COLO668 (cell line): ENCODE measurements around the gene NCOA3.
"Not testable (repeated sequence)": the region's sequence is repeated elsewhere in the genome, so short reads cannot be mapped to it uniquely, and the experiment has no call there.

Source experiments
- DNase-seq: peaks from one replicate; lab custom pipeline; 2025; ENCODE audit not compliant: unreplicated experiment; lab: John Stamatoyannopoulos, UW

Gene NCOA3

DNA sequence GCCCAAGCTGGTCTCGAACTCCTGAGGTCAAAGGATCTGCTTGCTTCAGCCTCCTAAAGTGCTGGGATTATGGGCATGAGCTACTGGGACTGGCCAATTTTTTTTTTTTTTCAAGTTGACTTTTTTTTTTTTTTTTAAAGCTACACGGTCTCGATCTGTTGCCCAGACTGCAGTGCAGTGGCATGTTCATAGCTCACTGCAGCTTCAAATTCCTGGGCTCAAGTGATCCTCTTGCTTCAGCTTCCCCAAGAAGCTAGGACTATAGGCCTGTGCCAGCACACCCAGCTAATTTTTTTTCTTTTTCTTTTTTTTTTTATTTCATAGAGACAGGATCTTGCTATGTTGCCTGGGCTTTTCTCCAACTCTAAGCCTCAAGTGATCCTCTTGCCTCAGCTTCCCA lies 59.5 kb downstream of the NCOA3 start:
- DNase-seq = no peak

DNA sequence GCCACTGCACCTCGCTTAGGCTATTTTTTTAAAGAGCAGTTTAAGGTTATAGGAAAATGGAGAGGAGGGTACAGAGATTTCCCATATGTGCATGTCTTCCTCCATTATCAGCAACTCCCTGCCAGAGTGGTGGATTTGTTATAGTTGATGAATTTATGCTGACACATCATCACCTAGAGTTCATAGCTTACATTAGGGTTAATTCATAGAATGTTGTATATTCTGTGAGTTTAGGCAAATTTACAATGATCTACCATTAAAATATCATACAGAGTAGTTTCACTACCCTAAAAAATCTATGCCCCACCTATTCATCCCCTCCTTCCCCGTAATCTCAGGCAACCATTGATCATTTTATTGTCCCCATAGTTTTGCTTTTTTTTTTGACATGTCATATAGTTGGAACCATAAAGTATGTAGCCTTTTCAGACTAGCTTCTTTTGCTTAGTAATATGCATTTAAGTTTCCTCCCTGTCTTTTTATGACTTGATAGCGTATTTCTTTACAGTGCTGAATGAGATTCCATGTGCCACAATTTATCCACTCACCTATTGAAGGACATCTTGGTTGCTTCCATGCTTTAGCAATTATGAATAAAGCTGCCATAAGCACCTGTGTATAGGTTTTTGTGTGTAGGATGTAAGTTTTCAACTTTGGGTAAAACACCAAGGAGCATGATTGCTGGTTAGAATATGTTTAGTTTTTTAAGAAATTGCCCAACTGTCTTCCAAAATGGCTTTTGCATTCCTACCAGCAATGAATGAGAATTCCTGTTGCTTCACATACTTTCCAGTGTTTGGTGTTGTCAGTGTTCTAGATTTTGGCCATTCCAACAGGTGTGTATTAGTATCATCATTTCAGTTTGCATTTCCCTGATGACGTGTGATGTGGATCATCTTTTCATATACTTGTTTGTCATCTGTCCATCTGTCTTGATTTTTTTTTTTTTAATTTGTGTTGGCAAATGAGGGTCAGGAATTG lies 60.2 kb downstream of the NCOA3 start:
- no peak for DNase-seq

DNA sequence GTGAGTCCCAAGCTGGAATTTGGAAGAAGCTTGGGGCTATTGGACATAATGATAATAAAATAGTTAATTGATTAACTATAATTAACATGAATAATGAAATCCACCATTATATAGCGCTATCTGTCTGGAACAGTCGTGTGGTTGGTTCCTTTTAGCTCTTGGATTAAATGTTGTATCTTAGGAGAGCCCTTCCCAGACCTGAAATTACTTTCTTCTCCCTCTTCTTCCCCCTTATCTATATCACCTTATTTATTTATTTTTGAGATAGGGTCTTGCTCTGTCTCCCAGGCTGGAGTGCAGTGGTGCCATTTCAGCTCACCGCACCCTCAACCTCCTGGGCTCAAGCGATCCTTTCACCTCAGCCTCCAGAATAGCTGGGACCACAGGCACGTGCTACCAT lies 64.6 kb downstream of the NCOA3 start:
- DNase-seq = no peak

DNA sequence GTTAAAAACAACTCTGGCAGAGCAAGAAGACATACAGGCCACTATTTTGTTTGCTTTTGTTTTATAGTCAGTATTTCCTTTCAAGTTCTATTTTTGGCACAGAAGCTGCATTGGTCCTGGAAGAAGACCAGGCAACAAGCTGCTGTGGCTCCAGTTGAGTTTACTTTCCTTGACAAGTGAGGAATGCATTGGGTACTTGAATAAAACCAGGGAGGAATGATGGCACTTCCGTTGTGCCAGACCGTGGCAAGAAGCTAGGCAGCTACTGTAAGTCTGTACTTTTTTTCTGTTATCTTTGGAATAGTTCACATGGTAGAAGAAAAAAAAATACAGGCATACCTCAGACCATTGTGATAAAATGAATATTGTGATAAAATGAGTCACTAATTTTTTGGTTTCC lies 66.3 kb downstream of the NCOA3 start:
- DNase-seq = peak; percentile 34

DNA sequence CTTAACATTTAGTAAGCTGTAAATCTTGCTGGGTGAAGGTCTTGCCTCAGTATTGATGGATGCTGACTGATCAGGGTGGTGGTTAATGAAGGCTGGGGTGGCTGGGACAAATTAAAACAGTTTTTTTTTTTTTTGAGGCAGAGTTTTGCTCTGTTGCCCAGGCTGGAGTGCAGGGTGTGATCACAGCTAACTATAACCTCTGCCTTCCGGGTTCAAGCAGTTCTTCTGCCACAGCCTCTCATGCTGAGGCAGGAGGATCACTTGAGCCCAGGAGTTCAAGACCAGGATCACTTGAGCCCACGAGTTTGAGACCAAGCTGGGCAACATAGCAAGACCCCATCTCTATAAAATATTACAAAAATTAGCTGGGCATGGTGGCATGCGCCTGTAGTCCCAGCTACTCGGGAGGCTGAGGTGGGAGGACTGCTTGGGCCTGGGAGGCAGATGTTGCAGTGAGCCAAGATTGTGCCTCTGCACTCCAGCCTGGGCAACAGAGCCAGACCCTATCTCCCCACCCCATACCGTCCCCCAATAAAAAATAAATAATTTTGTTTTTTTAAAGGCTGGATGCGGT lies 67.2 kb downstream of the NCOA3 start:
- no peak for DNase-seq

DNA sequence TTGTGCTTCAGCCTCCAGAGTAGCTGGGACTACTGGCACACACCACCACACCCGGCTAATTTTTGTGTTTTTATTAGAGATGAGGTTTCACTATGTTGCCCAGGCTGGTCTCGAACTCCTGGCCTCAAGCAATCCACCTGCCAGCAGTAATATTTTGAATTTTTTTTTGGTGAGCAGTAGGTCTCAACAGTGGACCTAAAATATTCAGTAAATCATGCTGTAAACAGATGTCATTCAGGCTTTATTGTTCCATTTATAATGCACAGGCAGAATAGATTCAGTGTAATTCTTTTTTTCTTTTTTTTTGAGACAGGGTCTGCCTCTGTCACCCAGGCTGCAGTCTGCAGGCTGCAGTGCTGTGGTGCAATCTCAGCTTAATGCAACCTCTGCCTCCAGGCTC lies 69.7 kb downstream of the NCOA3 start:
- DNase-seq = no peak

DNA sequence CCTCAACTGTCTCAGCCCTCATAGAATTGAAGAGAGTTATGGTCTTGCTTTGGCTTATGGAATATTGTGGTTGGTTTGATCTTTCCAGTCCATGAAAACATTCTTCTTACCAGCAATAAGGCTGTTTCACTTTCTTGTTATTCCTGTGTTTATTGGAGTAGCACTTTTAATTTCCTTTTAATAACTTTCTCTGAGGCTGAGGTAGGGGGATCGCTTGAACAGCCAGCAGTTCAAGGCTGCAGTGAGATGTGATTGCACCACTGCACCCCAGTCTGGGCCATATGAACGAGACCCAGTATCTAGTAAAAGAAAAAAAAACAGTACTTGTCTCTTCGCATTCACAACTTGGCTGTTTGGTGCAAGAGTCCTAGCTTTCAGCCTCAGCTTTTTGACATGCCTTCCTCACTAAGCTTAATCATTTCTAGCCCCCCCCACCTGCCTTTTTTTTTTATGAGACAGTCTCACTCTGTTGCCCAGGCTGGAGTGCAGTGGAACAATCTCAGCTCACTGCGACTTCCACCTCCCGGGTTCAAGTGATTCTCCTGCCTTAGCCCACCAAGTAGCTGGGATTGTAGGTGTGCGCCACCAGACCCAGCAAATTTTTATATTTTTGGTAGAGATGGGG lies 70.5 kb downstream of the NCOA3 start:
- DNase-seq = no peak

DNA sequence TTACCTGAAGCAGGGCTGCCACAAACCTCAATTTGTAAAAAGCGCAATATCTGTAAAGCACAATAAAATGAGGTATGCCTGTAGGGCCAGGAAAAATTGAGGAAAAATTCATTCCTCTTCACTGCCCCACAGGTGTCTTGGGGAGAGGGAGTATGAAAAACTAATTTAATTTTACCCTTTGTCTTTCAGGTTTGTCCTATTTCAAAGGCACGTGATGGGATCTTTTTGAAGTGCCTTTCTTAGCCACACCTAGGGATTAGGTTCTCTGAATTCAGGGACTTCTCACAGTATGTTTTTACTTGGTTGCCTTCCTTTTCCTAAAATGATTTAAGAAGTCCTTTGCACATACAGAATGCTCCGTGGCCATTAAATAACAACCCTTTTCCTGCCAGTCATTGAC lies 71.9 kb downstream of the NCOA3 start:
- no peak for DNase-seq

DNA sequence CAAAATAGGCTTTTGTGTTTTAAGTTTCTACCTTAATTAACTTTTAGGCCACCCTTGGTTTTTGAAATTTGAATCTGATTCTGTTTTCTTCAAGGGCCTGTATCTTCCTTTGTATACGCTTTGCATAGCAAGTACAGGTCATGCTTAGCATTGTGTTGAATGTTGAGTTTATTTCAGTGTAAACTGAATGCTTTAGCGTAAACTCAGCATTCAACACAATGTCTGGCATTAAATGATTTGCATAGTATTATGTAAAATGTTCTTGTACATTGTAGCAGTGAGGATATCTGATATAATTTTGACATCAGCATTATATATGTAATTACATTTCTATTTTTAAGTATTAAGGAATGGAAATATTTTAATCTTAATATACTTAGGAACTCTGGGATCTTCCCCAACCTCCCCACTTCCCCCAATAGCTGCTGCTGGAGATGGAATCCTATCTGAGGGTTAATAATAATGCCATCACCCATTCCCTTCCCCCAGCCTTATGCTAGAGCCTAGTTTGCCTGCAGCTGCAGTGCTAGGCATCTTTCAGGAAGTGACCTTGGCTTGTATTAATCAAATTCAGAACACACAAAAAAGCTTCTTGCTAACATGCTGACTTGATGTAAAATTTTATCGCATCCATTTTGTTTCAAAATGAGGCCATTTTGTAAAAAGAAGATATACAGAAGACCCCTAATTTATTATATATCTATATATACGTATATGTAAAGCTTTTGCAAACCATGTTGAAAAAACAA lies 73.1 kb downstream of the NCOA3 start:
- peak; percentile 76 for DNase-seq

DNA sequence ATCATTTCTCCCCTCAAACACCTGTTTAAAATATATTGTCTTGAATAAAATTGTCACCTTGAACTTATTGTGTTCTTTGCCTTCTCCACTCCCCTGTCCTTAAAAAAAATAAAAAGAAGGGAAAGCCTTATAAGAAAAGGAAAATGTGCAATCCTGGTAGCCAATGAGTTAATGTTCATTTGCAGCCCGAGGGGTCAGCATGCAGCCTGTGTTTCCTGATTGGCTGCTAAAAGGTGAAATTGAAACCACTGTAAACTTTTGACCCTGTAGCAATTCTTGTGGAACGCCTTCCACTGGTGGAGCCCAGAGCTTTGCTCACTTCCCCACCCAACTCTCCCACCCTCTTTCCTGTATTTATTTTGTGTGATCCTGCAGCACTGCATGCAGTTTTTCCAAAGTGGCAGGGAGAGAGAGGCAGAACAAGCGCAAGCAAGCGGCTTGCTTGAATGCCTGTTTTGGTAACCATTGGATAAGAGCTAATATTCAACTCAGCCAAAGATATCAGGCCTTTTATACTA lies 74.9 kb downstream of the NCOA3 start:
- DNase-seq = peak; percentile 28

DNA sequence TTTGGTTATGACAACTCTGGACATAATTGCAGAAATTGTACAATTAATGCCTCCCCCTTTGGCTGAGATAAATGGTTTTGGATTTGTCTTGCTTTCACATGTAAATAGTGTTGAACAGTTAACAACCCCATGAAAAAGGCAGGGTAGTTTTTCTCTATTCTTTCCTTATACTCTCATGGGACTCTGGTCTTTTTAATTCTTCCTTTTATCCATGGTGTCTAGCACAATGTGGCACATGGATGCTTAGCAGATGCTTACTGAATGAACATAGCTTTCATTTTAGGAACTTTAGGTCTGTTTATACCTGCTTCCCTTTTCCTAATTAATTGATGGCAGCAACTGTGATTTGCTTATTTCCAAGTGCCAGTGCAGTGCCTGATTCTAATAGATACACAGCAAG lies 75.6 kb downstream of the NCOA3 start:
- no peak for DNase-seq

DNA sequence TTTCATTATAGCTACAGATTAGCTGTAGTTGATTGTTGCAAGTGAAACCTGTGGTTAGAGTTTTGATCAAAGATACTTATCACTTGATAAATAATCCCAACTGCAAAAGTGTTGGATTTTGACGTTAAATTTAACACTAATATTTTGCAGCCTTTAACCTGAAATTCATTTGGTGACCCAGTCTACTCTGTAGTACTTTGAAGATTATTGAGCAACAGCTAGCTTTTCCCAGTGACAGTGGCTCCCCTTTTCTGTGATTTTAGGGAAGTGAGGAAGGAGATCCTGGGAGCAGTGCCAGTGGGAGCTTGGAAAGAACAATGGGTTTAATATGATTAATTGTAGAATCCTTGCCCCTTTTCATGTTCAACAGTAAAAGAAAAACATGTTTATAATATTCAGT lies 76.9 kb downstream of the NCOA3 start:
- DNase-seq = no peak

DNA sequence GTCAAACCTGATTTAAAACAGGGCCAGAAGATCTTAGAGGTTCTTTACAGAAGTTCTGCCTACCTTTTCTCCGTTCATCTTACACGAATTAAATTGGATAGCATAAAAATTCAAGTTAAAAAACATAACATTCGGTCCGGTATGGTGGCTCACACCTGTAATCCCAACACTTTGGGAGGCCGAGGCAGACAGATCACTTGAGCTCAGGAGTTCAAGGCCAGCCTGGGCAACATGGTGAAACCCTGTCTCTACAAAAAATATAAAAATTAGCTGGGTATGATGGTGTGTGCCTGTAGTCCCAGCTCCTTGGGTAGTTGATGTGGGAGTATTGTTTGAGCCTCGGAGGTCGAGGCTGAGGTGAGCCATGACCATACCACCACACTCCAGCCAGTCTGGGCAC lies 79.0 kb downstream of the NCOA3 start:
- not testable (repeated sequence) for DNase-seq

DNA sequence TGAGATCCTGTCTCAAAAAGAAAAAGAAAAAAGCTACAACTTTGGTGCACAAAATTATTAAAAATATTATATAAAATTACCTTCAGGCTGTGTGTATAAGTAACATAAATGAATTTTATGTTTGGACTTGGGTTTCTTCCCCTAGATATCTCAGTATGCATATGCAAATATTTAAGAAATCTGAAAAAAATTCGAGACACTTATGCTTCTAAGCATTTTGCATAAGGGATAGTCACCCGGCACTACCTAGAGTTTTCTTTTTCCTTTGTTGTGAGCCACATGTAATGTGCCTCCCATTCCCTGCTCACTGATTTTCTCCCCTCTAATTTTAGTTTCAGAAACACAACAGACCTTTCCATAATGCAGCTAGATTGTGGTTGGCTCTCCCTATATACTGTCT lies 79.4 kb downstream of the NCOA3 start:
- no peak for DNase-seq

DNA sequence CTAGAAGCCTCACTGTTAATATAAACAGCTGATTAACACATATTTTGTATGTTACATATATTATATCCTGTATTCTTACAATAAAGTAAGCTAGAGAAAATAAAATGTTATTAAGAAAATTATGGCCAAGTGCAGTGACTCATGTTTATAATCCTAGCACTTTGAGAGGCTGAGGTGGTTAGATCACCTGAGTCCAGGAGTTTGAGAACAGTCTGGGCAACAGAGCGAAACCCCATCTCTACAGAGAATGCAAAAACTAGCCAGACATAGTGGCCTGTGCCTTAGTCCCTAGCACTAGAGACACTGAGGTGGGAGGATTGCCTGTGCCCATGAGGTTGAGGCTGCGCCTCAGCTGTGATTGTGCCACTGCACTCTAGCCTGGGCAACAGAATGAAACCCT lies 81.9 kb downstream of the NCOA3 start:
- no peak for DNase-seq

DNA sequence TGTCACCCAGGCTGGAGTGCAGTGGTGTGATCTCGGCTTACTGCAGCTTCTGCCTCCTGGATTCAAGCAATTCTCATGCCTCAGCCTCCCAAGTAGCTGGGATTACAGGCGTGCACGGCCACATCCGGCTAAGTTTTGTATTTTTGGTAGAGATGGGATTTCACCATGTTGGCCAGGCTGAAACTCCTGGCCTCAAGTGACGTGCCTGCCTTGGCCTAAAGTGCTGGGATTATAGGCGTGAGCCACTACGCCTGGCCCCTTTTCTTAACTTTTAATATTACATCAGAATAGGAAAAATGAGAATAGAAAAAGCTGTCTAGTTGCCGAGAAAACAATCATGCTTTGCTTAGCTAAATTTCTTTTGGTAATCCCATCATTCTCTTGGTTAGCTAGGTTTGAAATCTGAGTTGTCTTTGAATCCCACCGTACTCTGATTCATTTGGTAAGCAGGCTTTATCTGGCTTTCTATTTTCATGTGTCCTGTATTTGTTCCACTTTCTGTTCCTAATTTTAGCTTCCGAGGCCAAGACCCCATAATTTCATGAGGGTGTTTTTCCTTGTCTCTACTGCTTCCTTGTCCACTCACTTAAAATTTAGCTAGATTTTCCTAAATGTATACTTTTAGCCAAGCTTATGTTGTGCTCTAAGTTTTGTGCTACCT lies 83.5 kb downstream of the NCOA3 start:
- DNase-seq = no peak

DNA sequence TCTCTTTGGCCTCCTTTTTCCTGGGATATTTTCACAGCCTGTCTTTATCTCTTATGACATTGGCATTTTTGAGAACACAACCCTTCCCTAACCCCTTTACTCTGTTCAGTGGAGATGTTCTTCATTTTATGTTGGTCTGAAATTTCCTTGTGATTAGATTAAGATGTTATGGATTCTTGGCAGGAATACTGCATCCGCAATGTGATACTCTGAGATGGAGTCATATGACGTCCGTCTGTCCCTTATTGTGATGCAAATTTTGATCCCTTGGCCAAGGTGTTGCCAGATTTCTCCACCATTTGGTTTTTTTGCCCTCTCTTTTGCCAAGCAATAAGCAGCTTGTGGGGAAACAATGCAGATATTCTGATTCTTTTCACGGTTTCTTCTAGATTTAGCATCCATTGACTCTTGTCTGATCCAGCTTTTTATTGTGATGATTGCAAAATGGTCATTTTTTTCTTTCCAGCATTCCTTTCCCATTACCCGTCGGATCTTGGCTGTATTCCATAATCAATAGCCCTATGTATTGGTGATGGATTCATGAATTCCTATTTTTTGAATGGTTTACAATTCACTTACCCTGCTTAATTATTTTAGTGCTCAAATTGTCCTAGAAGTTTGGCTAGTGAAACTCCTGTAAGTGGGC lies 85.1 kb downstream of the NCOA3 start:
- no peak for DNase-seq

DNA sequence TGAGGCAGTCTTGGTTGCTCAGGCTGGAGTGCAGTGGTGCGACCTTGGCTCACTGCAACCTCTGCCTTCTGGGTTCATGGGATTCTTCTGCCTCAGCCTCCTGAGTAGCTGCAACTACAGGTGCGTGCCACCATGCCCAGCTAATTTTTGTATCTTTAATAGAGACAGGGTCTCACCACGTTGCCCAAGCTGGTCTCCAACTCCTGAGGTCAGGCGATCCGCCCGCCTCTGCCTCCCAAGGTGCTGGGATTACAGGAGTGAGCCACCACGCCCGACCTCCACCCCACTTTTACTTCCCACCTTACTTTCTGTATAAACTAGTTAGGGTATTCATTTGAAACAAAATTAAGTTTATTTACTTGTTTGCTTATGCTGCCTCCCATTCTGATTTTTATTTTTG lies 86.5 kb downstream of the NCOA3 start:
- no peak for DNase-seq

DNA sequence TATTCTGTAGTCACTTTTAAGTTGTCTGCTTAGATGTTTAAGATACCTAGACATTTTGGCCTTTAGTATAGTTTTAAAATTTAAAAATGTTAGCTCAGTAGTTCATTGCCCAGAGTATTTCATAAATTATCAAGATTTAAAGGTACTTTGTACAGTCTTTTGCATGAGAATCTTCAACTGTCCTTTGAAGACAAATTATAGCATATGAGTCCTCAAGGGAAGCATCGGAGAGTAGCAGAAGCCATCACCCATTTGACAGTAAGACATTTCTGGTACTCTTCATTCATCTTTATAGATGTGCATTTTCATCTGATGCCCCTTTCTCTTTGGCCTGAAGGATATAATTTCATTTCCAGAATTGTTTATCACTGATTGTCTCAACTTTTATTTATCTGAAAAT lies 89.5 kb downstream of the NCOA3 start:
- DNase-seq = no peak

DNA sequence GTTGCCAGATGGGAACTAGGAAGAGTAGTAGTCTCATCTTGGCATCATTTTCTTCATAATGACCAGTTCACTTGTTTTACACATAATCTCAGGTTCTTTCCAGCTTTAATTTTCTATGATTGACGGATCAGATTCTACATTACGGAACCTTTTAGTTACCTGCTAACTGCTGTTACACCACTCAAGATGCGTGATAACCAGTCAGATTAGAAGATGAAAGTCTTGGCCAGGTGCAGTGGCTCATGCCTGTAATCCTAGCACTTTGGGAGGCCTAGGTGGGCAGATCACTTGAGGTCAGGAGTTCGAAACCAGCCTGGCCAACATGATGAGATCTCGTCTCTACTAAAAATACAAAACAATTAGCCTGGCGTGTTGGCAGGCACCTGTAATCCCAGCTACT lies 92.5 kb downstream of the NCOA3 start:
- no peak for DNase-seq
